SK-N-DZ (cell line): Measurements from ENCODE around the gene WEE1. TPM values are rescaled to one million over a fixed set of nuclear protein-coding genes. Genes with fewer than 3 reads are reported as not detected.
"Not testable (repeated sequence)": the region's sequence is repeated elsewhere in the genome, so short reads cannot be mapped to it uniquely, and the experiment has no call there.

Source experiments
- DNase-seq: peaks from one replicate; pipeline ENCODE4 v3.0.0-alpha.2; 2015; ENCODE audit warnings: low spot score
- polyA plus RNA-seq, 2 experiments: library from polyadenylated mRNA; depleted of rRNA; stranded (reverse); fragments of >200 nt; gene quantifications; 2 replicates each; pipeline ENCODE4 v1.2.3, GENCODE V29; 2014

WEE1 gene
- 86.8 and 89.8 TPM in 2 replicates for polyA plus RNA-seq (2014; cell fraction: cytosol; rRNA removed)
- 122 and 157 TPM in 2 replicates for polyA plus RNA-seq (2014; cell fraction: nucleus; rRNA removed)

DNA sequence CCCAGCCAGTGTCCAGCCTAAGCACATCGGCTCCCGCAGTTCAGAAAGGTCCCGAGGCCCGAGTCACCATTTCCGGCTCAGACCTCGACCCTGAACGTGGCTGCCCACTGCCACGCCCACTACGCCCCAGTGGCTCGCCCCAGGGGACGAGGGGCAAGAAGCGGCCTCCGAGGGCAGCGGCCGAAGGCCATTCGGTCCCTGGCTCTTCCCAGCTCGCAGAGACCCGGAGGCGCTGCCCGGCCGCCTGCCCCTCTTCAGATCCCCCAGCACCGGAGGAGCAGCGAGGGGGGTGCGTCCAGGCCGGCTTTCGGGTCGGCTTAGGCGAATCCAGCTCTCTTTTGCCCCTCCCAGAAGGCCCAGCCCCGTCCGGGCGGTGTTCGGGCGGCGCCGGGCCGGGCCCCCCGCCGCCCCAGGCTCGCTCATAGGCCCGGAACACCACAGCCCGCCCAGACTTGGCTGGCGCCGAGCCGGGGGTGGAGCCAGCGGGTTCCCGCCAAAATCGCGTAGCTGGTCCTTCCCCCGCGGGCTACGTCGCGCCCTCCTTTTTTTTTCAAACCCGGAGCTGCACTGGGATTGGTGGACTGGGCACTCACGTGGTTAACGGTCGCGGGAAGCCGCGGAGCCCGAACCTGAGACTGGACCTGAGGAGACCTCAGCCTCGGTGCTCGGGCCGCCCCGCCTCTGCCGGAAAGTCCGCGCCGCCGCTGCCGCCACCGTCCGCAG lies at the start of gene WEE1:
Gene WEE1, plus strand, starts transcription at position 619 of the 723 bp plus-strand sequence. CDS start 264 bp downstream, outside the sequence.
- peak; percentile 98 for DNase-seq

DNA sequence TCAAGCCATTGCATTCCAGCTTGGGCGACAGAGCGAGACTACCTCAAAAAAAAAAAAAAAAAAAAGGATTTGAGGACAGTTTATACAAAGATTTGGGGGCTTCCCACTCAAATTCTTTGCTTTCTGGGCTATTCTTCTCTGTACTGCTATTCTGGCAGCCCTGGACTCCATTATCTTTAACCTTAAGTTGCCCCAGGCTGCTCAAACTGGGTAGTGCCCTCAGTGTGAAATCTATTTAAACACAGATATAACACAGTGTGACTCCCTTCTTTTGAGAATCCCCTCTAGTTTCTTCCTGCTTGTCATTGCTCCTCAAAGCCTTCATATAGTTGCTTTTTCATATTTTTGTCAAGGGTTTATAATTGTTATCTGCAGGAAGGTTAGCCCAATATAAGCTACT lies 49.5 kb upstream of the WEE1 start:
- no peak for DNase-seq

DNA sequence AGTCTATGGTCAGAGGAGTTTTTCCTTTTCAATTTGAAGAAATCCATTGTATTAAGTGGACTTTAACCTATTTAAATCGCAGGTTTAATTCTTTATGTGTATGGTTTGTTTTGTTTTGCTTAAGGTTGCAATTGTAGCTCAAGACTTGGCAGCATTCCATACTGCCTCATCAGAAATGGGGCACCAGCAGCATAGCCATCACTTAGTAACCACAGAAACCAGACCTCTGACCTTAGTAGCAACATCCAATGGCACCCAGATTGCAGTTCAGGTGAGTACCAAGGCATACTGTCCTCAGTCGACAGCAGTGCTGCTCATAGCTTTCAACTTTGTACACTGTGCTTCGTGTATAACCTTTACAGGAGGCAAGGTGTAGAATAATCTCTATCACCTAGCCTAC lies 48.4 kb upstream of the WEE1 start:
- DNase-seq, result no peak

DNA sequence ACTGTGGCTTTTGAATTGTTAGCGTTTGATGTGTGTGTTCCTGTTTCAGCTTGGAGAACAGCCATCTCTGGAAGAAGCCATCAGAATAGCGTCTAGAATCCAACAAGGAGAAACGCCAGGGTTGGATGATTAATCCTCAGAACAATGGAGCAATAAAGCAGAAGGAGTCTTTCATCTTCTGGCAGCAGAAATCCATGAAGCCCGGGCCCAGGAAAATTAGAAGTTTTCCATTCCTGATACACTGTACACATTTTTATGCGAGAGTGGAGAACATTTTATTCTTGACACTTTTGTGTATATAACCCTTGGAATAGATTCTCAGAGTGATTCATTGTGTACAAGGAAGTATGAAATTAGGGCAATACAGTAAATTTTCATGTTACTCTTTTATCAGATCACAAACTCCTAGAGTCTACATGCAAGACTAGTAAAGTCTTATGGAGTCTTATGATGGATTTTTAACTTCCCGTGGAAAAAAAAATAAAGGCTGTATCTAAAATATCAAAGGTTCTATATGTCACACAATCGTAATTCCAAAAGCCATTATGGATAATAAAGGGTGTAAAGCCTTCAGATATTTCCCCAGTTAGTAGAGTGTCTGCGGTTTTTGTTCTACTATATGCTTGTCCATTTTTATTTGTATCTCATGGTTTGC lies 45.9 kb upstream of the WEE1 start:
- DNase-seq, result no peak

DNA sequence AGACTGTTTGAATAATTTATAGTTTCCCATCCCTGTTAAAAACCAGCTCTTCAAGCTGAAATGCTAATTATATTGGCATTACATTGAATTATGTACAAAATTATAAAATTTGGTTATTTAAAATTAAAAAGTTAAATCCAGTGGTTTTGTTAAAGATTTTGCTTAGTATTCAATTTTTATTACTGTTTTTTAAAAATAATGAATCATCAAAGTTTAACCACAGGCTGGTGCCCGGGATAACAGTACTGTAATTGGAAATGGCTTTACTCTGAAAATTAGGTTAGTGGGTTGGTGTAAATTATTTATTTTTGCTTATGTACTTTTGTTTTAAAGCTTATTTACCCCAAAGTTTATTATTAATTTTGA lies 45.4 kb upstream of the WEE1 start:
- DNase-seq, result no peak

DNA sequence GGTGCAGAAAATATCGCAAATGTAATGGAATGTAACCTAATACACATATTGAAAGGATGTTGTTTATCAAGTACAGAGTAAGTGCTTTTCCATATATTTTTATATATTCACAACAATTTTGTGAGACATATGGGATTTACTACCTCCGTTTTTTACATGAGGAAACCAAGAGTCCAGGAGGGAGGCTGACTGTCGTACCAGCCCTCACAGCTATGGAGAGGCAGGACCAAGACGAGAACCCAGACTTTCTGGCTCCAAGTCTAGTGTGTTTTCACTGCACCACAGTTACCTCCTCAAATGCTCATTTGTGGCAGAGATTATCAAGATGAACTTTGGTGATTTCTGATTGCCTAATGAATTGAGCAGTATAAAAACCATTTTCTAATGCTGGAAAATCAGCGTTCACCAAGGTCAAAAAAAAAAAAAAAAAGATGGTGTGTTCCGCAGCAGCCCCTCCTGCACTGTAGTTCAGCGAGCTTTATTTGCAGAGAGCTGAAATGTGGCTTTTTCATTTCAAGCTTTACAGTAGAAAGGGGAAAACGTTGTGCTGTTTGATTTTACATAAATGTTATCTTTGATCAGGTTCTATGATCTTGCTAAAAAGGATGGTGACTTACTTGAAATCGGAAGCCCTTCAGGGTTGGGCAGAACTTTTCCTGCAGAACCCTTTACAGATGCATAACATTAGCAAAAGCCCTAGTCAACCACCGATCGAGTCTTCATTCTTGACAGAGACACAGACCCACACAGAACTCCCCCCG lies 44.7 kb upstream of the WEE1 start:
- no peak for DNase-seq

DNA sequence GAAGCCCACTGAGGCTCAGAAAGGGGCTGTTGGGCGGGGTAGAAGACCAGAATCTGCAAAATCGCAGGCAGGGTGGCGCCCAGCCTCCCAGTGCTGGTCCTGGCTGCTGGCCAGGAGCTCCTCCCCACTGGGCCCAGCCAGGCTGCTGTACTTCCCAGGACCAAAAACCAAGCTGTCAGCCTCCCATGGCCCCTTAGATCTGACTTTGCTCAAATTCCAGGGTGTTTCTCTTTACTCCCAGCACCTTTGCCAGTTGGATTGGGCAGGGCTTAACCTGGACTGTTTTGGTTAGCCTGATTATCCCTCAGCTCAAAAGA lies 44.2 kb upstream of the WEE1 start:
- DNase-seq, result no peak

DNA sequence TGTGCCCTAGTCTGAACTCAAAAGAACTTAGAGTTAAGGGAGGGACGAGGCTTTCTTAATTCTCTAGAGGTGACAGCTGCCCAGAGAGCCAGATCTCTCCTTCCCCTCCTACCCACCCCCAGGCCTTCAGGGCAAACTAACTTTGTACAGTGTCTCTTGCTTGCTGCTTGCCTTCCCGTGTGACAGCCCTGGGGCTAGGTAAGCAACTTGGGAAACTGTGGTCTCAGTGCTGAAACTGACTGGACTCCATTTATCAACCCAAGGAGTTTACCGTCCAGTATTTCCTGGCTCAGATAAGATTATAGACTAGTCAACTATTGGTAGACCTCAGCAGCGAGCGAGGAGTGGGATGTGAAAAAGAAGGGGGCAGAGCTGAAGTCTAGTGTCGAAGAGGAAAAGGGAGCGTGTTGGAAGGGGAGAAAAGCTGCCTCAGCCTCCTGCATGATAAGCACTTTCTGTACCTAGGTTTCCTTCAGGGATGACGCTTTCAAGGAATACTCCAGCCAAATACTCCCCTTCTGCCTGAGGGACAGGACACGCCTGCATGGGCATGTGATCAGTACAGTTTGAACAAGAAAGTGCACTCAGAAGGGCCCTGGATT lies 43.3 kb upstream of the WEE1 start:
- no peak for DNase-seq

DNA sequence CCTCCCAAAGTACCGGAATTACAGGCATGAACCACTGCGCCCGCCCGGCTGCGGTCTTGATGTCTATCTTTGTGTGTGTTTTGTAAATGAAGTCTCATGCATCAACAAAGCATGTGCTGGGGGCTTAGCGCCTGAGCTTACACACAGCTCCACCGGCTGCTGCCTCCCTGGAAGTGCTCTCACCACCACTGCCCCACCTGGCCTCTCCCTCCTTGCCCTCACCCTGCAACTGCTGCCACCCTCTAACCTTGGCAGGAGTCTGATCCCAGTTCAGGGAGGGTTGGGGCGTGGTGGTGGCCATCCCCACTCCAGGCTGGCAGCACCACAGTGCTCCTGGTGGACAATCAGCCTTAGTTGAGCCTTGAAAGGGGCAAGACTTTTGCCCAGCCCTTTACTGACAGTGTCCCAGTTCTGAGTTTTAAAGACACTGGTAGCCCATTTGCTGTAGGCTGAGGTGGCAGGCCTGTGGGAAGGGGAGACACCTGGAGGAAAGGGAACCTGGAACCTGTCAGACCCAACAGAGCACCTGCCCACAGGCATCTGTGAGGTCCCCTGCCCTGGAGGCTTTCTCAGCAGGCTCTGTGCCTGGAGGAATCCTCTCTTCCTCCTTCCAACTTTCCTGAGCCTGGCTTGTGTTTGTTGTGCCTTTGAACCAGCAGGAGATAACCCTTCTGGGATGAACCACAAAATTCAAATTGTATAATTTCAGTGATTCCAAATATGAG lies 42.4 kb upstream of the WEE1 start:
- no peak for DNase-seq

DNA sequence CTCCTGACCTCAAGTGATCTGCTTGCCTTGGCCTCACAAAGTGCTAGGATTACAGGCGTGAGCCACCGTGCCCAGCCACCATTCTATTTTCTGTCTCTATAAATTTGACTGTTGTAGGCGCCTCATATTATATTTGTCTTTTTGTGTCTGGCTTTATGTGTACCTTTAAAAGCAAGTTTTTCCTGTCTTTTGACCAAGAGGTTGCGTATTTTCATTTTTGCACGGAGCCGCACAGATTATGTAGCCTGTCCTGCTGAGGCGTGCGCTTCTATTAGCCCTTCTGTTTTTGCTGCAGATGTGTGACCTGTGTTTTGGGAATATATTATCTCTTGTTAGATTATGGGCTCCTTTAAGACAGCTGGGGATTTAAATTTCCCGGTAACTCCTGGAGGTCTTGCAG lies 40.4 kb upstream of the WEE1 start:
- no peak for DNase-seq

DNA sequence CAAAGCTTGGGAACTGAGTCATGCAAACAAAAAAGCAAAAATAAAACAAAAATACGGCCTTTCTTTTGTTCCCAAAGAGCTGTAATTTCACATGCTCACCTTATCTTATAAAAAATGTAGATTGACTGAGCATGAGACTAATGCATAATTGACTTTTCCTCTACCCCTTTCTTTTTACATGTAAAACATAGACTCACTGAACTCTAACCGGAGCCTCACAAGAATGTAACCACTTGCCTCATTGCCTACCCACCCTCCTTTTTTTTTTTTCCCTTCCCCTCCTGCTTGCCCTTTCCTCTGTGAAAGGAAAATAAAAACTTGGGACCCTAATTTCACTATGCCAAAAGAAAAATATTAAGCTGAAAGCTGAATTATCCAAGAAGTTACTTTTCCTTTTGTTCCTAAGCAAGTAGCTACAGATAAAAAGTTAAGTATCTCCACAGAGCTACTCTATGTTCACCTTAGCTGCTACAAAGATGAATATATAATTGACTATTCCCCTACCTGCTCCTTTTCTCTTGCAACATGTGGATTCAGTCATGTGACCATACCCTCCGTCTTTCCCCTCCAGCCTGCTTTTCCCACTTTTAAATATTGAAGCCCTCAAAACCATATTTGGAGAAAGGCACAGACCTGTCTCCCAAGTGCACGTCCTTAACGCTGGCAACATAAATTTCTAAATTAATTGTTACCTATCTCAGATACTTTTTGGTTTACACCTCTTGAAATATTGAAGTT lies 39.6 kb upstream of the WEE1 start:
- DNase-seq, result no peak

DNA sequence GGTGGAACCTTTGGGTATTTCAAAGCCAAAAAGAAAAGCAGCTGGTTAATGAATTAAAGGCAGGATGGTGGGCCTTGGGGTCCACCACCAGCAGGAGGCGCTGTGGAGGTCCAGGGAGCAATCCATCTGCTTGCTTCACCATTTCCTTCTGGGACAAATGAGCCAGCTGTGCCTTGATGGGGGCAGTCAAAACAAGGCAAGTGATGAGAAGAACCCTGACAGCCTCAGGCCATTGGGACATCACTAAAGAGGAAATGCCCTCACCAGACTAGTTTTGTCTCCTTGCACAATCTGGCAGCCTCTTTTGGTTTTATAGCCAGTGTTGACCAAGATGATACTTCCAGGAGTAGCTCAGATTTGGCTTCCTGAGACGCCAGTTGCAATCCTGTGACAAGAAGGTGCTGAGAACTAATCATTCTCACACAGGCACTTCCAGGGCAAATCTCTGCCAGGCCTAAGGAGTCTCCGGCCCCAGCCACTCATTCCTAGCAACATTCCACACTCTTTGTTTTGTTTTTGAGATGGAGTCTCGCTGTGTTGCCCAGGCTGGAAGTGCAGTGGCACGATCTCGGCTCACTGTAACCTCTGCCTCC lies 38.2 kb upstream of the WEE1 start:
- peak; percentile 34 for DNase-seq

DNA sequence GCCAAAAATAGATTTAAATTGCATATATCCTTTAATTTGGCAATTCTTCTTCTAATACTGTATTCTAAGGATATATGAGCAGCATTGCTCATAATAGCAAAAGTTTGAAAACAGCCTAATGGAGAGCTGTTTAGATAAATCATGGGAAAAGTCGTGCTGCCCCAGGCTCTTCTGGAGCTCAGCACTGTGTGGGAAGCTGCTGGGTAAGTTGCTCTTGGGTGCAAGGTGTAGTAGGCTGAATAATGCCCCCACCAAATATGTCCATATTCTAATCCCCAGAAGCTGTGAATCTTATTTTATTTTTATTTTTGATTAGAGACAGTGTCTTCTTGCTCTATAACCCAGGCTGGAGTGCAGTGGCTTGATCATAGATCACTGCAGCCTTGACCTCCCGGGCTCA lies 34.9 kb upstream of the WEE1 start:
- DNase-seq, result no peak

DNA sequence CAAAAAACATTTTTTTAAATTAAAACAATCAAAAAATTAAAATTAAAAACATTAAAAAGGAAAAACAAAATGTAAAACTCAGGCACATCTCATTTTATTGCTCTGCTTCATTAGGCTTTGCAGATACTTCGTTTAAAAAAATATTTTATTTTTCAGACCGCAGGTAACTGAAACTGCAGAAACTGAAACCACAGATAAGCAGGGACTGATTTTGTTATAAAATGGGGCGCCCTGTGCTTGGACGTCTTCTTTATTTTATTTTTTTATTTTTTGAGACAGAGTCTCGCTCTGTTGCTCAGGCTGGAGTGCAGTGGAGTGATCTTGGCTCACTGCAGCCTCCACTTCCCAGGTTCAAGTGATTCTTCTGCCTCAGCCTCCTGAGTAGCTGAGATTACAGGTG lies 24.3 kb upstream of the WEE1 start:
- DNase-seq, result not testable (repeated sequence)

DNA sequence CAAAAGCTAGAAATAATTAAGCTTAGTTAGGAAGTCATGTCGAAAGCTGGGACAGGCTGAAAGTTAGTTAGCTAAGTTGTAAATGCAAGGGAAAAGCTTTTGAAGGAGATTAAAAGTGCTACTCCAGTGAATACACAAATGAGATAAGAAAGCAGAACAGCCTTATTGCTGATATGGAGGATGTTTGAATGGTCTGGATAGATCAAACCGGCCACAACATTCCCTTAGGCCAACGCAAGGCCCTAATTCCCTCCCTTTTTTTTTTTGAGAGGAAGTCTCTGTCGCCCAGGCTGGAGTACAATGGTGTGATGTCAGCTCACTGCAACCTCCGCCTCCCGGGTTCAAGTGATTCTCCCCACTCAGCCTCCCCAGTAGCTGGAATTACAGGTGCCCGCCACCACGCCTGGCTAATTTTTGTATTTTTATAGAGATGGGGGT lies 23.3 kb upstream of the WEE1 start:
- DNase-seq, result no peak

DNA sequence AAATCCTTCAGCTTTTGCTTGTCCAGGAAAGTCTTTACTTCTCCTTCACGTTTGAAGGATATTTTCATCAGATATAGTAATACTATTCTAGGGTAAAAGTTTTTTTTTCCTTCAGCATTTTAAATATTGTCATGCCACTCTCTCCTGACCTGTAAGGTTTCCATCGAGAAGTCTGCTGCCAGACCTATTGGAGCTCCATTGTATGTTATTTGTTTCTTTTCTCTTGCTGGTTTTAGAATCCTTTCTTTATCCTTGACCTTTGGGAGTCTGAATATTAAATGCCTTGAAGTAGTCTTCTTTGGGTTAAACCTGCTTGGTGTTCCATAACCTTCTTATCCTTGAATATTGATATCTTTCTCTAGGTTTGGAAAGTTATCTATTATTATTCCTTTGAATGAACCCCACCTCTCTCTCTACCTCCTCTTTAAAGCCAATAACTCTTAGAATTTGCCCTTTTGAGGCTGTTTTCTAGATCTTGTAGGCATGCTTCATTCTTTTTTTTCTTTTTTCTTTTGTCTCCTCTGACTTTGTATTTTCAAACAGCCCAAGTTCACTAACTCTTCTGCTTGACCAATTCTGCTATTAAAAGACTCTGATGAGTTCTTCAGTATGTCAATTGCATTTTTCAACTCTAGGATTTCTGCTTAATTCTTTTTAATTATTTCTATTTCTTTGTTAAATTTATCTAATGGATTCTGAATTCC lies 12.0 kb upstream of the WEE1 start:
- no peak for DNase-seq

DNA sequence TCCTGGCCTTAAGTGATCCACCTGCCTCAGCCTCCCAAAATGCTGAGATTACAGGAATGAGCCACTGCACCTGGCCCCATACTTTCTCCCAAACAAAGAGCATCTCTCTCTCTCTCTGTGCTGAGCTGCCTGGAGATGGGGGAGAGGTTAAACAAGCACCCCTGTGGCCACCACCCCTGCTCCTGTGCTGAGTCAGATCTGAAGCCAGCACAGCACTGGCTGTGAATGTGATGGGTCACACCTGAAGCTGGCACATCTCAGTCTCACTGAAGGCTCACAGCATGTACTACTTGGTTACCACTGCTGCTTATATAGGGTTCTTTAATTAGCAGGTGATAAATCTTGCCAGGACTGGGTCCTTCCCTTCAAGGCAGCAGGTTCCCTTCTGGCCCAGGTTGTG lies 10.8 kb upstream of the WEE1 start:
- no peak for DNase-seq

DNA sequence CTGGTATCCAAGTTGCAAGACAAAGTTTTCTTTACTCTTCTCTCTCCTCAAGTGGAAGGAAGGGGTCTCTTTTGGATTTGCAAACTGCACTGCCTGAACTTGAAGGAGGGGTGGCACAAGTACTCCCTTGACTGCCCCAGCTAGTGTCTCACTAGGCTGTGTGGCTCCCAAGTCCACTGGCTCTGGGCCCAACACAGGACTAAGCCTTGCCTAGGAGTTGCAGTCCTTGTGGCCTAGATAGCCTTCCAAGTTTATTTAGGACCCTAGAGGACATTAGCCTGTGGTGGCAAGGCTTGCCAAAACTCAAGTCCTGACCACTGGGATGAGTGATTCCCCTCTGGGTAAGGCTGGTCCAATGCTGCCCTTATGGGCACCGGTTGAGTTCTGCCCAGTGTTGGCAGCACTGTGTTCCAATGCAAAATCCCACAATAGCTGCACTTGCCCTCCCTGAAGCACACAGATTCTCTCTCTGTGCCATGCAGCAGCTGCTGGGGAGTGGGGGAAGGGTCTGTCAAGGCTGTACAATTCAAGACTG lies 10.2 kb upstream of the WEE1 start:
- DNase-seq, result no peak

DNA sequence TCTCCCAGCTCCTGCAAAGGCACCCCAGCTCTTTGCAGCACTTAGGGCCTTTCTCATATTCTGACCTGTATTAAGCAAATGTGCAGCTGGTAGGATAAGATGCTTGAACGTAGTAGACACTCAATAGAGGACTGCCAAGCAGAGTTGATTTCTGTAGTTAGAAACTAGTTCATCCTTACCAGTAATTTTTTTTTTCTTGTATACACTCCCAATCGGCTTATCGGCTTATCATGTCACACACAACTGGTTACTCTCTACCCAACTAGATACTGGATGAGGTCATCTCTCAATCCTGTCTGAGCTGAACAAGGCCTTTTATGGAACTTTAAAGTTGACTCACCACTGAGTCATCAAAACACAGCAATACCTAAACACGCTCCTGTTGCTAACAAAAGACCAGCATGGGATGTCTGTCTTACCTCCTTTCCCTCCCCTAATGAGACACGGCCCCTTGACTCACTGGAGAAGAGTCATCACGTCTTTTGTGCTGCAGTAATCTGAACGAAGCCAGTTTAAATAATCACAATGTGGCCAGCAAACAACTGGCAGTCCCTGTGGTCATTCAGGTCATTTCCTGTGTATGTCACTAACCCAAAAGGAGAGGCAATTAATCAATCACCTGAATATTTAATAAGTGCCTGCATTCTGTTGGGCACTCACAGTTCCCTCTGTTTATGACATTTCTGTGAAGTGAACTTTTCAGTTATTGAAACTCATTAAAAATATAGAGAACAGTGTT lies 7.5 kb upstream of the WEE1 start:
- DNase-seq, result peak; percentile 46
